ENCODE data around the gene VPS35L. TPM values are rescaled to one million over a fixed set of nuclear protein-coding genes. Genes with fewer than 3 reads are reported as not detected.

The VPS35L gene
- total RNA-seq, 1 donor from 2014 or later, result 45.0 TPM

DNA sequence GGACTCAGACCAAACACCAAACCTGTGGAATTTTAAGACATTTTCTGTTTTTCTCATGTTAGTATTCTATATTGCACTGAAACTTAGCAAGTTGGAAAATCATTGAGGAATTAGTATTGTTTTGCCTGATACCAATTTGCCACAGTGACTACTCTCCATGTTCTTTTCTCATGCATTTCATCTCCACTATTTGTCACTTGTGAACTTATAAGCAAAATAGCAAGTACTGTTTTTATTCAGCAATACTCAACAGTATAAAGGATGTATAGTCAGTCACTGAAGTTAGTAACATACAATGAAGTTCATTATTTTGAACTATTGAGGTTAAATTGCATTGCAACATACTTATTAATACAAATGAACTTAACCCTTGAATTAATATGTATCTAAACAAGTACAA is 5.8 kb upstream of the VPS35L start:
- DNase-seq (ENCODE audit: low read depth) (no peak), FAIRE-seq (no peak)
- no peak for TF ChIP-seq CTCF (IDR thresholded peaks at IDR 0.05; ENCODE audit: insufficient read depth, low read depth, low read length)
- TF ChIP-seq EZH2 (IDR thresholded peaks at IDR 0.05; ENCODE audit: insufficient read depth, low read length), result no peak
- Histone ChIP-seq H4K20me1 (ENCODE audit: insufficient read depth, low read length) (no peaks in the 10 kb centered on the region), H2AFZ (ENCODE audit: low read depth, low read length) (no peak overlapping the region), H3K36me3 (ENCODE audit: insufficient read depth, low read length) (peaks cover 11% of the 10 kb centered on the region), H3K27me3 (ENCODE audit: insufficient read depth, low read length) (no peaks in the 10 kb centered on the region), H3K9me3 (ENCODE audit: insufficient read depth, low read depth, low read length) (no peaks in the 10 kb centered on the region), H3K4me1 (ENCODE audit: insufficient read depth, low read length) (no peaks in the 10 kb centered on the region), H3K4me3 (ENCODE audit: insufficient read depth, low read depth, low read length) (no peak overlapping the region), H3K27ac (ENCODE audit: low read depth, low read length) (no peak overlapping the region), H3K9ac (ENCODE audit: low read length) (no peak overlapping the region), H3K79me2 (ENCODE audit: insufficient read depth, low read length) (no peaks in the 10 kb centered on the region), H3K4me2 (ENCODE audit: low read length) (no peak overlapping the region)
- Mint-ChIP-seq H3K27me3 (ENCODE audit: low read depth, unreplicated experiment) (no peaks in the 10 kb centered on the region), H3K36me3 (ENCODE audit: low read depth, unreplicated experiment) (no peaks in the 10 kb centered on the region), H3K27ac (ENCODE audit: unreplicated experiment) (no peak overlapping the region), H3K4me3 (ENCODE audit: unreplicated experiment) (no peak overlapping the region), H3K4me1 (ENCODE audit: low read depth, unreplicated experiment) (peaks cover 1% of the 10 kb centered on the region), H3K9me3 (ENCODE audit: unreplicated experiment) (no peaks in the 10 kb centered on the region)

- Histone ChIP-seq H3K36me3 (ENCODE audit: insufficient read depth, low read length) (no peaks in the 10 kb centered on the region), H4K20me1 (ENCODE audit: insufficient read depth, low read length) (no peaks in the 10 kb centered on the region), H3K4me3 (ENCODE audit: insufficient read depth, low read depth, low read length) (peak overlapping the region; percentile 90), H2AFZ (ENCODE audit: low read depth, low read length) (peak overlapping the region; percentile 93), H3K4me1 (ENCODE audit: insufficient read depth, low read length) (peaks cover 4% of the 10 kb centered on the region), H3K9me3 (ENCODE audit: insufficient read depth, low read depth, low read length) (no peaks in the 10 kb centered on the region), H3K4me2 (ENCODE audit: low read length) (peak overlapping the region; percentile 96), H3K27me3 (ENCODE audit: insufficient read depth, low read length) (no peaks in the 10 kb centered on the region), H3K27ac (ENCODE audit: low read depth, low read length) (peak overlapping the region; percentile 94), H3K9ac (ENCODE audit: low read length) (peak overlapping the region; percentile 98), H3K79me2 (ENCODE audit: insufficient read depth, low read length) (peaks cover 34% of the 10 kb centered on the region)
- peak; percentile 12 for DNase-seq (ENCODE audit: low read depth)
- H3K4me3 Mint-ChIP-seq (ENCODE audit: unreplicated experiment), result peak overlapping the region; percentile 92
- TF ChIP-seq EZH2 (IDR thresholded peaks at IDR 0.05; ENCODE audit: insufficient read depth, low read length), result no peak
- TF ChIP-seq CTCF (IDR thresholded peaks at IDR 0.05; ENCODE audit: insufficient read depth, low read depth, low read length), result no peak
- H3K27ac Mint-ChIP-seq (ENCODE audit: unreplicated experiment), result peak overlapping the region; percentile 97
- no peaks in the 10 kb centered on the region for H3K27me3 Mint-ChIP-seq (ENCODE audit: low read depth, unreplicated experiment)
- peaks cover 3% of the 10 kb centered on the region for H3K4me1 Mint-ChIP-seq (ENCODE audit: low read depth, unreplicated experiment)
- no peaks in the 10 kb centered on the region for H3K9me3 Mint-ChIP-seq (ENCODE audit: unreplicated experiment)
- FAIRE-seq, result no peak
- no peaks in the 10 kb centered on the region for H3K36me3 Mint-ChIP-seq (ENCODE audit: low read depth, unreplicated experiment)
These were observed 652 bp downstream of the VPS35L start for GRCh38 chr16:19555938-19556771.

All from astrocyte (in vitro differentiated cells and primary cell).